Measurements from ENCODE around the gene HCN3. TPM values are rescaled to one million over a fixed set of nuclear protein-coding genes. Genes with fewer than 3 reads are reported as not detected.

The HCN3 gene
- total and polyA plus RNA-seq, 2 of the 13 experiments (the other 11 are each of a cell fraction or from before 2014, with no cell fraction given) = 2.4 to 10.2 TPM

- TF ChIP-seq SNAI1 (CRISPR knock-in tag; IDR thresholded peaks at IDR 0.05; ENCODE audit: borderline replicate concordance) (no peak), ZNF720 (CRISPR knock-in tag; IDR thresholded peaks at IDR 0.05) (no peak), ZNF292 (CRISPR knock-in tag; IDR thresholded peaks at IDR 0.05; ENCODE audit: borderline replicate concordance, low read depth) (no peak), RARG (CRISPR knock-in tag; IDR thresholded peaks at IDR 0.05; ENCODE audit: low read depth) (no peak), ZNF432 (CRISPR knock-in tag; IDR thresholded peaks at IDR 0.05; ENCODE audit: borderline replicate concordance) (no peak), SATB2 (CRISPR knock-in tag; IDR thresholded peaks at IDR 0.05) (no peak), ZNF34 (CRISPR knock-in tag; IDR thresholded peaks at IDR 0.05; ENCODE audit: borderline replicate concordance) (0 out of 2 replicates have a peak, but pooled peaks have one; percentile 33), RNF219 (CRISPR knock-in tag; IDR thresholded peaks at IDR 0.05) (no peak), KDM1A (CRISPR knock-in tag; IDR thresholded peaks at IDR 0.05) (no peak), ZBTB14 (CRISPR knock-in tag; IDR thresholded peaks at IDR 0.05) (peak; percentile 43; the same call in 1 of the 2 replicates), ZNF326 (CRISPR knock-in tag; IDR thresholded peaks at IDR 0.05; ENCODE audit: borderline replicate concordance) (no peak), THAP8 (CRISPR knock-in tag; IDR thresholded peaks at IDR 0.05; ENCODE audit: borderline replicate concordance) (no peak), NFAT5 (CRISPR knock-in tag; IDR thresholded peaks at IDR 0.05) (0 out of 2 replicates have a peak, but pooled peaks have one; percentile 56), ZNF329 (CRISPR knock-in tag; IDR thresholded peaks at IDR 0.05; ENCODE audit: low read depth) (no peak), ZNF510 (CRISPR knock-in tag; IDR thresholded peaks at IDR 0.05; ENCODE audit: low read depth) (no peak)
Measured at GRCh38 chr1:155255243-155256007, 21.8 kb upstream of the HCN3 start, which contains the start of gene ENTREP3 (continued).
